ENCODE data around the gene RBM7.

- no peak for TF ChIP-seq CTCF (IDR thresholded peaks at IDR 0.05; ENCODE audit: insufficient read depth, low read length, poor library complexity, severe bottlenecking)
- TF ChIP-seq EZH2phosphoT487 (conservative IDR thresholded peaks at IDR 0.05; ENCODE audit: low read length): no peak
Measured at GRCh38 chr11:114416441-114416961, 16.0 kb downstream of the RBM7 start.
